GM19452 (cell line): ENCODE data around the gene POU1F1.
A peak's percentile ranks its signal among the peaks of the same experiment; 100 is the strongest.
"Not testable (repeated sequence)": the region's sequence is repeated elsewhere in the genome, so short reads cannot be mapped to it uniquely, and the experiment has no call there.

Experiments used
- ATAC-seq: cut with Tn5 transposase; IDR thresholded peaks from one replicate; pipeline ENCODE4 v1.9.1; 2021; ENCODE audit not compliant: unreplicated experiment

POU1F1 gene, protein sequence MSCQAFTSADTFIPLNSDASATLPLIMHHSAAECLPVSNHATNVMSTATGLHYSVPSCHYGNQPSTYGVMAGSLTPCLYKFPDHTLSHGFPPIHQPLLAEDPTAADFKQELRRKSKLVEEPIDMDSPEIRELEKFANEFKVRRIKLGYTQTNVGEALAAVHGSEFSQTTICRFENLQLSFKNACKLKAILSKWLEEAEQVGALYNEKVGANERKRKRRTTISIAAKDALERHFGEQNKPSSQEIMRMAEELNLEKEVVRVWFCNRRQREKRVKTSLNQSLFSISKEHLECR

GRCh38 chr3:87276484-87276883, at the start of gene POU1F1:
TSS of gene POU1F1 (minus strand) at chr3:87276584. CDS start at chr3:87276462, 122 bp downstream.
- ATAC-seq: no peak

DNA sequence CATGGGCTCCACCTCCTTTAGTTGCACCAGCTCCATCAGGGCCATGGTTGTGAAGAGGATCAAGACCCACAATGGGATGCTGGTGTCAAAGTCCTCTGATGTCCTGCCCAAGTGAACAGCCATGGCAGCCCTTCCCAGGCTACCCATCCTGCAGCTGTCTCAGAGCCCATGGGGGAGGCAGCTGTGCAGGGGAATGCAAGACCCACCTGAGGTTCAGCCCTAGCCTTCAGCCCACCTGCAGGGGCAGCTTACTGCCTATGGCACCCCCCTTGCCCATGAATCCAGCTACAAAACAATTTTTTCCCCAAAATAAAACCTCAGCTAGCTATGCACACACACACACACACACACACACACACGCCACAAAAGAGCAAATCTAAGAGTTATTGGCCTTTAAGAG, 48.2 kb upstream of the POU1F1 start:
- ATAC-seq: no peak

DNA sequence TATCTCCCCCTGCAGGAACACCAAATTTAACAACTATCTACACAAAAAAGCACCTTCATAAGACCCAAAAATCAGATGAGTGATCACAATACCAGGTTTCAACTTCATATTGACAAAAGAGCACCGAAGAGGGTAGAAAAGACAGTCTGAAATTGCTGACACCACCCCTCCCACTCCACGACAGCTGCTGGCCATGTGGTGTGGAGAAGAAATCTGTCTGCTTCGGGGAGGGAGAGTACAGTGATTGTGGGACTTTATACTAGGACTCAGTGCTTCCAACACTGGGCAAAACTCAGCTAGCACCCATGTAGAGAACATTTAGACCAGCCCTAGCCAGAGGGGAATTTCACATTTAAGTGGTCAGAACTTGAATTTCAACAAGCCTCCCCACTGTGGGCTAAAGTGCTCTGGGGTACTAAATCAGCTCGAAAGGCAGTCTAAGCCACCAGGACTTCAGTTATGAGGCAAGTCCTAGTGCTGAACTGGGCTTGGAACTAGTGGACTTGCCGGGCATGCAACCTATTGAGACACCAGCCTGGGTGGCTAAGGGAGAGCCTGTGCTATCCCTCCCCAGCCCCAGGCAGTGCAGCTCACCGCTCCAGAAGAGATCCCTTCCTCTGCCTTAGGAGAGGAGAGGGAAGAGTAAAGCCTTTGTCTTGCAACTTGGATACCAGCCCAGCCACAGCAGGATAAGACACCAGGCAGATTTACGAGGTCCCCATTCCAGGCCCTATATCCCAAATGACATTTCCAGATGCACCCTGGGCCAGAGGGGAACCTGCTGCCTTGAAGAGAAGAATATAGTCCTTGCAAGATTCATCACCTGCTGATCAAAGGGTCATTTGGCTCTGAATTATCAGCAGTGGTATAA, 44.6 kb upstream of the POU1F1 start:
- no peak for ATAC-seq

GRCh38 chr3:87318617-87319021, 42.2 kb upstream of the POU1F1 start:
- ATAC-seq: no peak

- ATAC-seq: no peak
Measured at GRCh38 chr3:87317779-87318178, 41.4 kb upstream of the POU1F1 start.

- no peak for ATAC-seq
Measured at GRCh38 chr3:87313641-87314040, 37.3 kb upstream of the POU1F1 start.

GRCh38 chr3:87311309-87311708, 34.9 kb upstream of the POU1F1 start:
- no peak for ATAC-seq

DNA sequence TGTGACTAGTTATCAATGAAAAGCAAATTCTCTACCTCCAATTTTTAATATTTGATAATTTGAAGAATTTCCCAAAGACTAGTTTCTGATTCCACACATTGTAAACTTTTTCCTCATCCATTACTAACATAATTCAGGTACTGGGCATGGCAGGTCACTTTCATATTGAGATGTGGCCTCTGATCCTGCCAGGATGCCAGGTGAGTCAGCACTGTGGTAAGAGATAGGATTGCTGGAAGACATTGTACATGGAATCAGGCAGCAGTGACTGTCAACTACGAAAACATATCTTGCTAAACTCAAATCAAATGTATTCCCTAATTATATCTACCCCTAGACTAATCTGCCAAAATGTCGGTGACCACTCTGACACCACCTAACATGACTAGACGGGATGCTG, 33.2 kb upstream of the POU1F1 start:
- ATAC-seq: no peak

- ATAC-seq: peak; percentile 72
Measured at GRCh38 chr3:87307805-87308204, 31.4 kb upstream of the POU1F1 start.

GRCh38 chr3:87305517-87305916, 29.1 kb upstream of the POU1F1 start:
- no peak for ATAC-seq

DNA sequence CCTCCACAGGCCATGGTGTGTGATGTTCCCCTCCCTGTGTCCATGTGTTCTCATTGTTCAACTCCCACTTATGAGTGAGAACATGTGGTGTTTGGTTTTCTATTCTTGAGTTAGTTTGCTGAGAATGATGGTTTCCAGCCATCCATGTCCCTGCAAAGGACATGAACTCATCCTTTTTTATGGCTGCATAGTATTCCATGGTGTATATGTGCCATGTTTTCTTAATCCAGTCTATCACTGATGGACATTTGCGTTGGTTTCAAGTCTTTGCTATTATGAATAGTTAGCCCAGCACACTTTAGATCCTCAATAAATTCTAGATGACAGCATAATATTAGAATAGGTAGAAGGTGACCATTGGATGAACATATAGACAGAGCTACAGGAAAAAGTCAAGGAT, 28.6 kb upstream of the POU1F1 start:
- ATAC-seq: not testable (repeated sequence)

DNA sequence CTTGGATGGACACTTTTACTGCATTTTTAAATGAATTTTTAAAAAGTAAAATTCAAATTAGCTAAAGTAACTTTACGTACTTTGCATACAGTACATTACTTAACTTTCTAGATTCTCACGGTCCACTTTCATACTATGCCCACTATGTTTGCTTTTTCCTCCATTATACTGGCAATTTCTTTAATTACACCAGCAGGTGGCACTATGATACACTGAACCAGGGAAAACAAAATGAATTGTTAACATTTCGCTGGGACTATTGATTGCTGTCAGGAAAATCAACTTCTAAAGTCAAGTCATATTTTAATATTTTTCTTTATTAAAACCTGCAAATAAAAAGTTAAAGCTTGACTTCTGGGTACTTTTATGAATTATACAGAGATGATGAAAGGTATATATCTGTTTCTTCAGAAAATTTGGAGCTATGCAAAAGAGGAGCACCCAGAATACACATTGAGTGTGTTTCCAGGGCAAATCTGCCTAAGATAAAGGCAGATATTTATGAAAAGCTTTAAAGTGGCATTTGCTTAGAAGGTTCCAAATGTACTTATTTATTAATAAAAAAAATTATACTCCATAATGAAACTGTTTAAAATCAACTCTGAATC, 21.8 kb upstream of the POU1F1 start:
- ATAC-seq: peak; percentile 85

DNA sequence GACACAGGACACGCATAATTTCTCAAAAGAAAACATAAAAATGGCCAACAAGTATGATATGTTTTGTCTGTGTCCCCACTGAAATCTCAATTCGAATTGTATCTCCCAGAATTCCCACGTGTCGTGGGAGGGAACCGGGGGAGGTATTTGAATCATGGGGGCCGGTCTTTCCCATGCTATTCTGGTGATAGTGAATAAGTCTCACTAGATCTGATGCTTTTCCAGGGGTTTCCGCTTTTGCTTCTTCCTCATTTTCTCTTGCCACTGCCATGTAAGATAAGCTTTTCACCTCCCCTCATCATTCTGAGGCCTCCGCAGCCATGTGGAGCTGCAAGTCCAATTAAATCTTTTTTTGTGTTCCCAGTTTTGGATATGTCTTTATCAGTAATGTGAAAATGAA, 12.1 kb upstream of the POU1F1 start:
- no peak for ATAC-seq

GRCh38 chr3:87287011-87287410, 10.6 kb upstream of the POU1F1 start:
- no peak for ATAC-seq

- peak; percentile 78 for ATAC-seq
Measured at GRCh38 chr3:87272718-87273341, 3.6 kb downstream of the POU1F1 start.

DNA sequence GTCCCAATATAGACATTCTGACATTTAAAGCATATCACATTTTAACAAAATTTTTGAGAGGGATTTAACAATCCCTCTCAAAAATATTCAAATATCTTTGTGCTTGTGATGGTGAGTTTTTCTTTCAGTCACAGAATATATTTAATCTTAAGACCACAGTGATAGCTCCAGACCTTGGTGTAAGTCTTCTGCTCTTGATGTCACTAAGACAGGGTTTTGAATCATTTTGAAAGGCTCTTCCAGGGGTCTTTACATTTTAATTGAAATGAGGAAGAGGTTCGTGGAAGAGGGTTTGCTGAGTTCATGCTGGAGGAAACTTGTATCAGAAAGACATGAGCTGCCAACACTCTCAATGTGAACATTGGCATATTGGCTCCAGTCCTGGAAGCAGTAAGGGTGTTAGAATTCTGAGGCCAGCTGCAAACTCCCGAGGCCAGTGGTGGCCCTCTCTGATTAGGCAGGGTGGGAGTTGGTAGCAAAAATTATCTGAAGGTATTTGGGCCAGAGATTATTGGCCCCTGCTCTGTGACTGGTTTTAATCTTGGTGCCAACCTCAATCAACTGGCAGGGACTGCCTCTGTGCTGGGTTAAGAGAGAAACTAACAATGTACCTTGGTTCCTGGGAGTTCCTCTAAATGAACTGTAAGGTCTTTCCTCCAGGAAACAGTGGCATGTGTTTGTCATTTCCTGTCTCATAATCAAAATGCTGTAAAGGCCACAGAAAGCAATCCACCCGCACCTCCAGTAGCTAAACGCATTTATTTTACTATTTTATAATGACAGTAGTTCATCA, 5.3 kb downstream of the POU1F1 start:
- no peak for ATAC-seq

- no peak for ATAC-seq
Measured at GRCh38 chr3:87269723-87270122, 6.7 kb downstream of the POU1F1 start.

GRCh38 chr3:87268646-87269211, 7.7 kb downstream of the POU1F1 start:
- no peak for ATAC-seq

DNA sequence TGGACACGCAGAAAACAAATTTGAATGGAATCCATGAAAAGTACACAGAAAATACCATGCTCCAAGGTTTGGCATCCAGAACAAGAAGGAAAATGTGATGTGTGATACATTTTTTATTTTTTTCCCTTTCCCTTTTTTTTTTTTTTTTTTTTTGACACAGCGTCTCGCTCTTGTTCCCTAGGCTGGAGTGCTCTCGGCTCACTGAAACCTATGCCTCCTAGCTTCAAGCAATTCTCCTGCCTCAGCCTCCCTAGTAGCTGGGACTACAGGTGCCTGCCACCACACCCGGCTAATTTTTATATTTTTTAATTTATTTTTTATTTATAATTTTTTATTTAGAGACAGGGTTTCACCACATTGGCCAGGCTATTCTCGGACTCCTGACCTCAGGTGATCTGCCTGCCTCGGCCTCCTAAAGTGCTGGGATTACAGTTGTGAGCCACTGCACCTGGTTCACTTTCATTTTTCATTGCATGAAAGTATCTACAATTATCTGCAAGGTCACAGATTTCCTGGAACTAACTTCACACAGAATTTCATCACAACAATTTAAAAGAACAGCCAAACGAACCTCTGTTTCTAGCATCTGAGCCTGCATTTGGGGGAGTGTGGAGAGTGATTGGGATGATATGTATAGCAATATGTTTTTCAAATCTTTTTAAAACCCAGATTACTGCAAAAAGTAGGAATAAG, 8.3 kb downstream of the POU1F1 start:
- ATAC-seq: no peak

DNA sequence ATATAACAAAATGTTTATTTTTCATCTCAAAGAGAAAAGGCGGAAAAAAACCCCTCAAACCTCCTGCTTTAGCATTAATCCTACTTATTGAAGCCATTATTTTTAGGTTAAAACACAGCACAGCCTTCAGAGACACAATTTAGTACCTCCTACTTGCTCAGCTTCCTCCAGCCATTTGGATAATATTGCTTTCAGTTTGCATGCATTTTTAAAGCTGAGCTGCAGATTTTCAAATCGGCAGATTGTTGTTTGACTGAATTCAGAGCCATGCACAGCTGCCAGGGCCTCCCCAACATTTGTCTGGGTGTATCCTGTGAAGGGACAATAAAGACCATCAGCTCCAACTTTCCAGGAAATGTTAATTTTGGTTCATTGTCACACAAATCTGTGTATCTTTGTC, 14.5 kb downstream of the POU1F1 start:
- ATAC-seq: no peak
